Measurements from ENCODE around the gene ABCA6. TPM values are rescaled to one million over a fixed set of nuclear protein-coding genes. Genes with fewer than 3 reads are reported as not detected.

ABCA6 gene
- polyA plus RNA-seq, 1 donor (not counting 4 experiments of a cell fraction or from before 2014, with no cell fraction given): 0.14 TPM

DNA sequence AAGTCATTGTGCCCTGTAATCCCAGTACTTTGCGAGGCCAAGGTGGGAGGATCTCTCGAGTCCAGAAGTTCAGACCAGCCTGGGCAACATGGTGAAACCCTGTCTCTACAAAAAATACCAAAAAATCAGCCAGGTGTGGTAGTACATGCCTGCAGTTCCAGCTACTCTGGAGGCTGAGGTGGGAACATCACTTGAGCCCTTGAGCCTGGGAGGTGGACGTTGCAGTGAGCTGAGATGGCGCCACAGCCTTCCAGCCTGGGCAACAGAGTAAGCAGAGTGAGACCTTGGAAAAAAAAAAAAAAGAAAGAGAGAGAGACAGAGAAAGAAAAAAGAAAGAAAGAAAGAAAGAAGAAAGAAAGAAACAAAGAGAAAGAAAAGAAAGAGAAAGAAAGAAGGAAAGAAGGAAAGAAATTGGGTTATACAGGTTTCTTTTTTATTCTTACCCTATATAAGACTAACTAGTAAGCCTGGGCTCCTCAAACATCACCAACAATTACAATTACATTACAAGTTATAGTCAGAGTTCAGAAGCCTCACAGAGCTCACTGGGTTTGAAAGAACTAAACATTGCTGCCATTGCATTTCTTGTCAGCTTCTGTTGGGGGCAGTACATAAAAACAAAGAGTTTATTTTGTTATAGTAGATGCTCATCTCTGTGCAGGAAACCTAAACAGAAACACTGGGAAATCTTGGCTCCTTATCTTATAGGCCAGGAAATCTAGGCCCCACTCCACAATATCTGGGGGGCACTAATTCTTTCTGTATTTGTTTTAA, 74.2 kb downstream of the ABCA6 start:
- H4K20me1 ChIP-seq (ENCODE audit: control insufficient read depth, extremely low read depth, insufficient read depth, low read length): no peaks in the 10 kb centered on the region

DNA sequence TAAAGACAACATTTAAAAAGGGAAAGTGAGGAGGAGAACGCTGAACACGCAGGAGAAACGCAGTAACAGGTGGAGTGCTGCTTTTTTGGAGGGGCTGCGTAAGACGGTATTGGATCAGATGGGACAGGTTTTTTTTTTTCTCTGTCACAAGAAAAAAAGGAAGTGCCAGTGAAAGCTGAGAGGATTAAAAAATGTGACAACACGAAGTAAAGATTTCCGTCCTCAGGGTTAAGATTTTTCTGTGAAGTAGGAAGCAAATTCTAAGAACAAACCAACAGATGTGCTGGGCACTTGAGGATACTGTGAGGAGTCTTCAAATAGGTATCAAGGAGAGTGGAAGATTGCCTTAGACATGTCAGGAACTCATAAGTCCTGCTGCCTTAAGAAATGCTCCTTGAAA, 75.2 kb downstream of the ABCA6 start:
- Histone ChIP-seq H2AFZ (ENCODE audit: control insufficient read depth, low read length) (no peak overlapping the region), H3K27me3 (ENCODE audit: control insufficient read depth, extremely low read depth, insufficient read depth, low read length) (no peaks in the 10 kb centered on the region), H3K4me2 (ENCODE audit: control insufficient read depth, extremely low read depth, insufficient read depth, low read depth, low read length) (no peak overlapping the region), H3K27ac (ENCODE audit: control insufficient read depth, insufficient read depth, low read length) (no peak overlapping the region), H3K79me2 (ENCODE audit: control insufficient read depth, insufficient read depth, low read length) (no peaks in the 10 kb centered on the region), H3K4me1 (ENCODE audit: control insufficient read depth, extremely low read depth, insufficient read depth, low read length) (no peaks in the 10 kb centered on the region), H3K9me1 (ENCODE audit: control insufficient read depth, extremely low read depth, insufficient read depth, low read length) (no peaks in the 10 kb centered on the region), H3K9ac (ENCODE audit: control insufficient read depth, extremely low read depth, insufficient read depth, low read length) (no peak overlapping the region), H4K20me1 (ENCODE audit: control insufficient read depth, extremely low read depth, insufficient read depth, low read length) (no peaks in the 10 kb centered on the region), H3K9me3 (ENCODE audit: control insufficient read depth, low read depth, low read length) (no peaks in the 10 kb centered on the region), H3K36me3 (ENCODE audit: control insufficient read depth in 2 of 2, extremely low read depth in 1 of 2, insufficient read depth in 2 of 2, low read length in 2 of 2) (no peaks in the 10 kb centered on the region), H3K4me3 (ENCODE audit: control insufficient read depth in 2 of 3, extremely low read depth in 1 of 3, insufficient read depth in 2 of 3, low read depth in 1 of 3, low read length in 3 of 3) (no peak overlapping the region)
- no peak for FAIRE-seq
- dilution Hi-C loops (cut with MboI; ENCODE audit: extremely low pct_ligation_motif_present, low sequenced_read_pairs): no loop called here
- TF ChIP-seq, protein P1, sequence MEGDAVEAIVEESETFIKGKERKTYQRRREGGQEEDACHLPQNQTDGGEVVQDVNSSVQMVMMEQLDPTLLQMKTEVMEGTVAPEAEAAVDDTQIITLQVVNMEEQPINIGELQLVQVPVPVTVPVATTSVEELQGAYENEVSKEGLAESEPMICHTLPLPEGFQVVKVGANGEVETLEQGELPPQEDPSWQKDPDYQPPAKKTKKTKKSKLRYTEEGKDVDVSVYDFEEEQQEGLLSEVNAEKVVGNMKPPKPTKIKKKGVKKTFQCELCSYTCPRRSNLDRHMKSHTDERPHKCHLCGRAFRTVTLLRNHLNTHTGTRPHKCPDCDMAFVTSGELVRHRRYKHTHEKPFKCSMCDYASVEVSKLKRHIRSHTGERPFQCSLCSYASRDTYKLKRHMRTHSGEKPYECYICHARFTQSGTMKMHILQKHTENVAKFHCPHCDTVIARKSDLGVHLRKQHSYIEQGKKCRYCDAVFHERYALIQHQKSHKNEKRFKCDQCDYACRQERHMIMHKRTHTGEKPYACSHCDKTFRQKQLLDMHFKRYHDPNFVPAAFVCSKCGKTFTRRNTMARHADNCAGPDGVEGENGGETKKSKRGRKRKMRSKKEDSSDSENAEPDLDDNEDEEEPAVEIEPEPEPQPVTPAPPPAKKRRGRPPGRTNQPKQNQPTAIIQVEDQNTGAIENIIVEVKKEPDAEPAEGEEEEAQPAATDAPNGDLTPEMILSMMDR (optimal IDR thresholded peaks at IDR 0.05 in 1 of 3, IDR thresholded peaks at IDR 0.05 in 1 of 3, conservative IDR thresholded peaks at IDR 0.05 in 1 of 3; ENCODE audit: extremely low read depth in 1 of 3, insufficient read depth in 2 of 3, low read length in 3 of 3): no peak
- TF ChIP-seq EZH2 (IDR thresholded peaks at IDR 0.05; ENCODE audit: low read length): no peak
- DNase-seq (ENCODE audit: low read depth, low spot score): no peak

More for the DNA sequence above, 74.2 kb downstream of the ABCA6 start:
- no peak for DNase-seq (ENCODE audit: low read depth, low spot score)
- Histone ChIP-seq H3K27me3 (ENCODE audit: control insufficient read depth, extremely low read depth, insufficient read depth, low read length) (no peaks in the 10 kb centered on the region), H3K79me2 (ENCODE audit: control insufficient read depth, insufficient read depth, low read length) (no peaks in the 10 kb centered on the region), H3K4me2 (ENCODE audit: control insufficient read depth, extremely low read depth, insufficient read depth, low read depth, low read length) (no peak overlapping the region), H3K9me3 (ENCODE audit: control insufficient read depth, low read depth, low read length) (no peaks in the 10 kb centered on the region), H3K27ac (ENCODE audit: control insufficient read depth, insufficient read depth, low read length) (no peak overlapping the region), H3K36me3 (ENCODE audit: control insufficient read depth in 2 of 2, extremely low read depth in 1 of 2, insufficient read depth in 2 of 2, low read length in 2 of 2) (no peaks in the 10 kb centered on the region), H2AFZ (ENCODE audit: control insufficient read depth, low read length) (no peak overlapping the region), H3K9me1 (ENCODE audit: control insufficient read depth, extremely low read depth, insufficient read depth, low read length) (no peaks in the 10 kb centered on the region), H3K4me1 (ENCODE audit: control insufficient read depth, extremely low read depth, insufficient read depth, low read length) (no peaks in the 10 kb centered on the region), H3K9ac (ENCODE audit: control insufficient read depth, extremely low read depth, insufficient read depth, low read length) (no peak overlapping the region), H3K4me3 (ENCODE audit: control insufficient read depth in 2 of 3, extremely low read depth in 1 of 3, insufficient read depth in 2 of 3, low read depth in 1 of 3, low read length in 3 of 3) (no peak overlapping the region)
- dilution Hi-C loops (cut with MboI; ENCODE audit: extremely low pct_ligation_motif_present, low sequenced_read_pairs): no loop called here
- FAIRE-seq: no peak
- TF ChIP-seq EZH2 (IDR thresholded peaks at IDR 0.05; ENCODE audit: low read length): no peak
- TF ChIP-seq, protein P1 (optimal IDR thresholded peaks at IDR 0.05 in 1 of 3, IDR thresholded peaks at IDR 0.05 in 1 of 3, conservative IDR thresholded peaks at IDR 0.05 in 1 of 3; ENCODE audit: extremely low read depth in 1 of 3, insufficient read depth in 2 of 3, low read length in 3 of 3): no peak

Measured in keratinocyte (primary cell).